HG03439 (cell line): ENCODE results near the gene LAMTOR4.
"Not testable (repeated sequence)": the region's sequence is repeated elsewhere in the genome, so short reads cannot be mapped to it uniquely, and the experiment has no call there.

Experiments
- ATAC-seq: cut with Tn5 transposase; IDR thresholded peaks from one replicate; pipeline ENCODE4 v1.9.1; 2021; ENCODE audit warnings: mild to moderate bottlenecking, moderate library complexity; ENCODE audit not compliant: unreplicated experiment

LAMTOR4 gene

DNA sequence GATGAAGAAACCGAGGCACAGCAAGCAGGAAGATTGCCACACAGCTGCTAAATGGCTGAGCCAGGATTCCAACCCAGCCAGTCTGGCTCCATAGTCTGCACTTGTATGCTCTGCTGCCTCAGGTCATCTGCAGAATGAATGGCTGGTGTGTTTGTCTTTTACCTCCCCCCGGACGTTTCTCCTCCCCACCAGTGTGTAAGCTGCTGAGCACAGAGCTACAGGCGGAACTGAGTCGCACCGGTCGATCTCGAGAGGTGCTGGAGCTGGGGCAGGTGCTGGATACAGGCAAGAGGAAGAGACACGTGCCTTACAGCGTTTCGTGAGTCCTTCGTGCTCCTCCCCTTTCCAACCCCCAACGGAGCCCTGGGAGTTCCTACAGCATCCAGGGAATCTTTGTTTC, 26.7 kb upstream of the LAMTOR4 start:
- no peak for ATAC-seq

DNA sequence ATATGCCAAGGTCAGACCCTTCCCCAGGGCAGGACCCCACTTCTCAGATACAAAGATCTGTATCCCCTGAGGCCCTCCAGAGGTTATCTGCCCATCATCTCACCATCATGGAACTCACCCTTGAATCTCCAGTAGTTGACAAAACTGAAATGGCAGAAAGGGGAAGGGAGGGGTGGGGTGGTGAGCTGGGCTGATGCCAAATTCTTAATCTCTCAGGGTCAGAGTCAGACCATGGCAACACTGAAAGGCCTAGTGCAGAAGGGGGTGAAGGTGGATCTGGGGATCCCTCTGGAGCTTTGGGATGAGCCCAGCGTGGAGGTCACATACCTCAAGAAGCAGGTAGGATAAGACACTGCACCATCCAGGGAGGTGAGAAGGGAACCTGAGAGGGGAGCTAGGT, 26.1 kb upstream of the LAMTOR4 start:
- no peak for ATAC-seq

DNA sequence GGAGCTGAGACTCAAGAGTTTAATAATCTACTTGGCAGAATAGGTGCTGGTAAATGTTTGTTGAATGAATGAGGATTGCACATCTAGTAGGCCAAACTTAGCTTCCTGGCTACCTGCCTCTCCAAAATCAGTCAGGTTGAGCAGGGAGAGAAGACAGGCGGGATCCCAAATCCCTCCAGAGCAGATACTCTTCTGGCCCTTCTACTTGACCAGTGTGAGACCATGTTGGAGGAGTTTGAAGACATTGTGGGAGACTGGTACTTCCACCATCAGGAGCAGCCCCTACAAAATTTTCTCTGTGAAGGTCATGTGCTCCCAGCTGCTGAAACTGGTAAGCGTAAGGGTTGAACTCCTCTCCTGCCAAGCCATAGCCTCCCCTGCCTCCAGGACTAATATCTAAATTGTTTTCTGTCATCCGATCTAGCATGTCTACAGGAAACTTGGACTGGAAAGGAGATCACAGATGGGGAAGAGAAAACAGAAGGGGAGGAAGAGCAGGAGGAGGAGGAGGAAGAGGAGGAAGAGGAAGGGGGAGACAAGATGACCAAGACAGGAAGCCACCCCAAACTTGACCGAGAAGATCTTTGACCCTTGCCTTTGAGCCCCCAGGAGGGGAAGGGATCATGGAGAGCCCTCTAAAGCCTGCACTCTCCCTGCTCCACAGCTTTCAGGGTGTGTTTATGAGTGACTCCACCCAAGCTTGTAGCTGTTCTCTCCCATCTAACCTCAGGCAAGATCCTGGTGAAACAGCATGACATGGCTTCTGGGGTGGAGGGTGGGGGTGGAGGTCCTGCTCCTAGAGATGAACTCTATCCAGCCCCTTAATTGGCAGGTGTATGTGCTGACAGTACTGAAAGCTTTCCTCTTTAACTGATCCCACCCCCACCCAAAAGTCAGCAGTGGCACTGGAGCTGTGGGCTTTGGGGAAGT, 24.2 kb upstream of the LAMTOR4 start:
- ATAC-seq = no peak

DNA sequence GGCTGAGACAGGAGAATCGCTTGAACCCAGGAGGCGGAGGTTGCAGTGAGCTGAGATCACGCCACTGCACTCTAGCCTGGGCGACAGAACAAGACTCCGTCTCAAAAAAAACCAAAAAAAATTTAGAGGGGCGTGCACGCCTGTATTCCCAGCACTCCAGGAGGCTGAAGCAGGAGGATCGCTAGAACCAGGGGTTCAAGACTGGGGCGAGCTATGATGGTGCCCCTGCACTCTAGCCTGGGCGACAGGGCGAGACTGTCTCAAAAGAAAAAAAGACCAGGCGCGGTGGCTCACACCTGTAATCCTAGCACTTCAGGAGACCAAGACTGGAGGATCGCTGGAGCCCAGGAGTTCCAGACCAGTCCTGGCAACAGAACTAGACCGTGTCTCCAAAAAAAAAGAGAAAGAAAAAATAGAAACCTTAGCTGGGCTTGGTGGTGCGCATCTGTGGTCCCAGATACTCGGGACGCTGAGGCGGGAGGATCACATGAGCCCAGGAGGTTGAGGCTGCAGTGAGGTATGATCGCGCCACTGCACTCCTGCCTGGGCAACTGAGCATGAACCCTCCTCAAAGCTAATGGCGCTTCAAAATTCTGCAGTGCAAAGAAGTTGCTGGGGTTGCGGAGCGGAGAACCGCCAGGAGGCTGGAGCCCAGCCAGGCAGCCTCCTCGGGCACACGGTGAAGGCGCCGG, 22.3 kb upstream of the LAMTOR4 start:
- ATAC-seq = peak; percentile 6

DNA sequence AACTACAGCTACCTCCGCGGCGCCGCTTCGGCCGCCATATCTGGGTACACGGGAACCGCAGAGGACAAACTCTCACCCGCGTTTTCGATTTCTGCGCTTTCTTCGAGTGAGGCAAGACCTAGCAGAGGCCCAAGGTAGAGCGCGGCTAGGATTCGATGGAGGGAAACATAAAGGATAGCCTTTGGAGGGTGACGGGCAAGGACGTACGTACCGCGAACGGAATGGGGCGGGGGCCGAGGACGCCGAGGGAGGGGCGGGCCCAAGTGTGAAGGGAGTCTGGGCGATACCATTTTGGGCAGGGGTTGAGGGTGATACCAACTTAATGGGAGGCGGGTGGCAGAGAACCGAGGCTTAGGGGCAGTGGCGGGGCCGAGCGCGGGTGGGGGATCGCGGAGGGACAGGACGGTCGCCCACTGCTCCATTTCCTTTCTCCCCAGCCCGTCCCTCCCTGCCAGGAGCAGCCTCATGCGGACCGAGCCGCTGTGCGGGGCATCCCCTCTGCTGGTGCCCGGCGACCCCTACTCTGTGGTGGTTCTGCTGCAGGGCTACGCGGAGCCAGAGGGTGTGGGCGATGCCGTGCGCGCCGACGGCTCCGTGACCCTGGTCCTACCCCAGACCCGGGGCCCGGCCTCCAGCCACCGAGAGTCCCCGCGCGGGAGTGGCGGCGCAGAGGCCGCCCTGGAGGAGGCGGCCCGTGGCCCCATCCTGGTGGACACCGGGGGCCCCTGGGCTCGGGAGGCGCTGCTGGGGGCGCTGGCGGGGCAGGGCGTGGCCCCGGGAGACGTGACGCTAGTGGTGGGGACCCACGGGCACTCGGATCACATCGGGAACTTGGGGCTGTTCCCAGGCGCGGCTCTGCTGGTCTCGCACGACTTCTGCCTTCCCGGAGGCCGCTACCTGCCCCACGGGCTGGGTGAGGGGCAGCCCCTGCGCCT, 21.5 kb upstream of the LAMTOR4 start, which contains the start of gene MBLAC1:
TSS of gene MBLAC1 (plus strand) at position 37 of the 935 bp plus-strand sequence. CDS start at position 466, 429 bp downstream.
- peak; percentile 67 for ATAC-seq

DNA sequence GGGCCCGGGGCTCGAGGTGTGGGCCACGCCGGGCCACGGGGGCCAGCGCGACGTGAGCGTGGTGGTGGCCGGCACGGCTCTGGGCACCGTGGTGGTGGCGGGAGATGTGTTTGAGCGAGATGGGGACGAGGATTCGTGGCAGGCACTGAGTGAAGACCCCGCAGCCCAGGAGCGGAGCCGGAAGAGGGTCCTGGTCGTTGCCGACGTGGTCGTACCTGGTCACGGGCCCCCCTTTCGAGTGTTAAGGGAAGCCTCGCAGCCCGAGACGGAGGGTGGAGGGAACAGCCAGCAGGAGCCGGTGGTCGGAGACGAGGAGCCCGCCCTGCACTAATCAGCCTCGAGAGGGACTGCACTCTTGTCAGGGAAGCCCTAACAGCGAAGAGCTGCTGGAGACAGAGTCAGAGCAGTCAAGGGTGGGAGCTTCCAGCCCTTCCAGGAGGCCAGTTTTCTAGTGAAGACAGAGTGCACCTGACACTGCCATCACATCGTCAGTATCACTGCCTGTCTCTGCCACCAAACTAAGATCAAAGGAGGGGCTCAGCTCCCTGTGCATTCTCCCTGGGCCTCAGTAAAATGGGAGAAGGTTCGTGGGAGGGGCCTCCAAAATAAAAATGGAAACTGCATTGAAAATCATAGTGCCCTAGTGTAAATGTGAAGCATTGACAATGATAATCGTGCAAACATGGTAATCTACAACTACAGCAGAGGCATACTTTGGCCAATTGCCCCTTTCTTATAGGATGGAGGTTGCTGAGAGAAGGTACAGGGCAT, 20.7 kb upstream of the LAMTOR4 start:
- ATAC-seq = no peak

DNA sequence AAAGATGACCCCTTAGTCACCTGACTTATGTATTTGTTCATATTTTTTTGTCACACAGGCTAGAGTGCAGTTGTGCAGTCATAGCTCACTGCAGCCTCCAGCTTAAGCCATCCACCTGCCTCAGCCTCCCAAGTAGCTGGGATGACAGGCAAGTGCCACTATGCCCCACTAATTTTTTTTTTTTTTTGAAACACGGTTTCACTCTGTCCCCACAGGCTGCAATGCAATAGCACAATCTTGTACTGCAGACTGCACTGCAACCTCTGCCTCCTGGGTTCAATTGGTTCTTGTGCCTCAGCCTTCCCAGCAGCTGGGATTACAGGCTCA, 20.1 kb upstream of the LAMTOR4 start:
- ATAC-seq = no peak

DNA sequence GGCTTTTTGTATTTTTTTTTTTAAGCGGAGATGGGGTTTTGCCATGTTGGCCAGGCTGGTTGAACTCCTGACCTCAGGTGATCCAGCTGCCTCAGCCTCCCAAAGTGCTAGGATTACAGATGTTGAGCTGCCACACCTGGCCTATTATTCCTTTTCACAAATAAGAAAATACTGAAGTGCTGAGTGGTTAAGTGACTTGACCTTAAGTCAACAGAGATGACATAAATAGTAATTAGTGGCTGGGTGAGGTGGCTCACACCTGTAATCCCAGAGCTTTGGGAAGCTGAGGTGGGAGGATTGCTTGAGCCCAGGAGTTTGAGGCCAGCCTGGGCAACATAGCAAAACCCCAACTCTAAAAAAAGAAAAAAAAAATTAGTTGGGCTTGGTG, 18.5 kb upstream of the LAMTOR4 start:
- ATAC-seq = not testable (repeated sequence)

DNA sequence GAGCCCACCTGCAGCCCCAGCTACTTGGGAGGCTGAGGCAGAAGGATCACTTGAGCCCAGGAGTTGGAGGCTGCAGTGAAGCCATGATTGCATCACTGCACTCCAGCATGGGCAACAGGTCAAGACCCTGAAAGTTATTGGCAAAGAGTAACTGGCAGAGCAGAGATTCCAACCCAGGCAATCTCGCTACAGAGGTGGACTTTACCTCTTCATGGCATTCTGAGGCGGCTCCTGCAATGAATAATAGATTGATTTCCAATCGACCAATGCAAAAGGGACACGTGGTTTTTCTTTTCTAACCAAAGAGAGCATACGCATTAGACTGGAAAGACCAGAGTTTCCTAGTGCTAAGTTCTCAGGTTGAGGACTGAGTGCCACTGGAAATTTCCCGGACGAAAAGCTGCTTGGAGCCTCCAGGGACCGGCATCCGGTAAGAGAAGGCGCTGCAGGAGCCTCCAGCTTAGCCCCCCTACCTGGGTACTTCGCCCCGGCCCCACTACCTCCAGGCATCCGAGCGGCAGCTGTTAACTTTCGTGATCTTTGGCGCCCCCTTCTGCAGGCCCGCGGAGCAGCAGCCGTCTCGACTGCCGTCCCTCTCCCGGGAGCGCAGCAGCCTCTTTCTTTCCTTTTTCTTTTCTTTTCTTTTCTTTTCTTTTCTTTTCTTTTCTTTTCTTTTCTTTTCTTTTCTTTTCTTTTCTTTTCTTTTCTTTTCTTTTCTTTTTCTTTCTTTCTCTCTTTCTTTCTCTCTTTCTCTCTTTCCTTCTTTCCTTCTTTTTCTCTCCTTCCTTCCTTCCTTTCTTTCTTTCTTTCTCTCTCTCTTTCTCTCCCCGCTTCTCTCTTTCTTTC, 17.9 kb upstream of the LAMTOR4 start:
- no peak for ATAC-seq

DNA sequence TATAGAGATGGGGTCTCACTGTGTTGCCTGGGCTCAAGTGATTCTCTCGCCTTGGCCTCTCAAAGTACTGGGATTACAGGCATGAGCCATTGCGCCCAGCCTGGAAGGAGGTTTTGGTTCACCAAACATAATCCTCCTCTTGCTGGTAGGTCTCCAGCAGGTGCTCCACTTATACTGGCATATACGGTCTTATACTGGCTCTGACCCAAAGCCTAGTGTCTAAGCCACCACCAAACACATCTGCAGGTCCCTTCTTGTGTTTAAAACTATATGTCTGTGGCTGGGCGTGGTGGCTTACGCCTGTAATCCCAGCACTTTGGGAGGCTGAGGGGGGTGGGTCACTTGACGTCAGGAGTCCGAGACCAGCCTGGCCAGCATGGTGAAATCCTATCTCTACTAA, 16.6 kb upstream of the LAMTOR4 start:
- no peak for ATAC-seq

DNA sequence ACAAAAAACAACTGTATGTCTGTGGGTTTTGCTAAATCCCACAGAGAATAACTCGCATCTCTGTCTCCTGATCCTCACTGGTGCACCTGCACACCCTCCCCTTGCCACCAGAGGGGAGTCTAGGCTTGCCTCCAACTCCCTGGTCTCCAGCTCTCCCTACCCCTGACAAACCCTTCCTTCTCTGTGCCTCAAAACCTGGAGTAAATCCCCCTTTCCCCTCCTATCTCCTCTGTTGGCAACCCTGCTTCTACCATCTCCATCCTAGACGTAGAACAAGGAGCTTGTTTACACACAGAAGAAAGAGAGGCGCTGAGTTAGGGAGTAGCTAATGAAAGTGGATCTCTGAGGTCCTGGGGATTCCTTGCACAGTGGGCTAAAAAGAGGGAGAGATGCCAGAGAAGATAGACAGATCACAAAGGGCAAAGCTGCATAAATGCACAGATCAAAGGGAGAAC, 16.0 kb upstream of the LAMTOR4 start:
- ATAC-seq = peak; percentile 59

DNA sequence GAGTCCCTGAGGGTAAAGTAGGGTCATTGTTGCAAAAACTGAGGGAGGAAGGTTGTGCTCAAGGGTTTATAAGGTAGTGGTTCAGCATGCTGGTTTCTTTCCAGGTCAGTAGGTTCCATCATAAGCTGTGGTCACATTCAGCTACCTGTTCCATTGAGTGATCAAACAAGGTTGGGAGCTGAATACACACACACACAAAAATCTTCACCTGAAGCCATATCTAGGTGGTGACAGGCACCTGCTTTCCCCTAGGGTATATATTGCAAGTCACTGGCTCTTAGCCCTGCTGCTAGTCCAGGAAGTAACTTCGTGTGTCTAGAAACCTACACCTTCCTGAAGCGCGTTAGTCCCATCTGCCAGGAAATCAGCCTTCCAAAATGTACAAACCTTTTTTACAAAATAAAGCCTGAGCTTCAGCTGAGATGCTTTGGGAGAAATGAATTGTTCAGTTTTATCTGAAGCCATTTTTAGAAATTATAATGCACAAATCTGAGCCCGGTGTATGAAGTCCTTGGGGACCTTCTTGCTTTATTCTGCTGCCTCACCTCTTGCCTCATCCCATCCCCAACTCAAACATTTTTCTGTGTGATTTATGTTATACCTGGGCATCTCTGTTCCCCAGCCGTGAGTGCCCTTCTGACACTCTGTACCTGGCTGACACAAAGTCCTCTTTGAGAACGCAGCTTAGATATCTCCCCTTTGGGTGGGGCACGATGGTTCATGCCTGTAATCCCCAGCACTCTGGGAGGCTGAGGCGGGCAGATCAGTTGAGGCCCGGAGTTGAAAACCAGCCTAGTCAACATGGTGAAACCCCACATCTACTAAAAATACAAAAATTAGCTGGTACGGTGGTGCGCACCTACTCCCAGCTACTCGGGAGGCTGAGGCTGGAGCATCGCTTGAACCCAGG, 10.6 kb upstream of the LAMTOR4 start:
- ATAC-seq = no peak

DNA sequence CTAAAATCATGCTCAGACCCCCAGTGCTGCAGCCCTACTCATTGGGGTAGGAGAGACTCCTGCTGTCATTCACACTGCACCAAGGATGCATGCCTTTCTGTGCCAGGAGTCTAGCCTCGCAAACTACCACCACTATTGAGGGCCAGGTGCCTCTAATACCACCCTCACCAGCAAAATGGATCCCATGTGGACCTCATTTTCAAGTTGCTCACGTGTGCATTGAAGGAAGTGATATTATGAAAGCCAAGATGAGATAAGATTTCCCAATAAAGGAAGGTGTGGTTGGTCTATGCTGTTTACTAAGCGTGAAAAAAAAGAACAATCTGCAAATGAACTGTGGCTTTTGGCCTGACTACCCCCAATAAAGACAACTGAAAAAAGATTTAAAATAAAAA, 7.2 kb upstream of the LAMTOR4 start:
- no peak for ATAC-seq

DNA sequence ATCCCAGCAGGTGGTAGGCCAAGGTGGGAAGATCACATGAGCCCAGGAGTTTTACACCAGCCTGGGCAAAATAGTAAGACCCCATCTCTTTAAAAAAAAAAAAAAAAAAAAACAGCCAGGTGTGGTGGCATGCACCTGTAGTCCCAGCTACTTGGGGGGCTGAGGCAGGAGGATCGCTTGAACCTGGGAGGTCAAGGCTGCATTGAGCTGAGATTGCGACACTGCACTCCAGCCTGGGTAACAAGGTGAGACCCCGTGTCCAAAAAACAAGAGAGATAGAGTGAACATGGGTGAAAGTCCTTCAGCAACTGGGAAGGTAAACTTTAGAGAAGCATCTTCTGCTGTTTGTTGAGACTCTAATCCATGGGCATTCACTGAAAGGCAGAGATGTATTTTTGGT, 6.3 kb upstream of the LAMTOR4 start:
- ATAC-seq = no peak

DNA sequence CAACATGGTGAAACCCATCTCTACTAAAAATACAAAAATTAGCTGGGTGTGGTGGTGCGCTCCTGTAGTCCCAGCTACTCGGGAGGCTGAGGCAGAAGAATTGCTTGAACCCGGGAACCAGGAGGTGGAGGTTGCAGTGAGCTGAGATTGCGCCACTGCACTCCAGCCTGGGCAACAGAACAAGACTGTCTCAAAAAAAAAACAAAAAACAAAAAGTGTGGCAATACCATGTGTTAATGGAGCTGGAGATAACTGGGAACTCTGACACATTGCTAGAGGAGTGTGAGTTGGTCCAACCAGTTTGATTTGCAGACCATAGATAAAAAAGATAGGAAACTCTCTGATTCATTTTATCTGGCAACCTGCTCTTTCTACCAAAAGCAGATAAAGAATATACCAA, 2.4 kb upstream of the LAMTOR4 start:
- not testable (repeated sequence) for ATAC-seq

DNA sequence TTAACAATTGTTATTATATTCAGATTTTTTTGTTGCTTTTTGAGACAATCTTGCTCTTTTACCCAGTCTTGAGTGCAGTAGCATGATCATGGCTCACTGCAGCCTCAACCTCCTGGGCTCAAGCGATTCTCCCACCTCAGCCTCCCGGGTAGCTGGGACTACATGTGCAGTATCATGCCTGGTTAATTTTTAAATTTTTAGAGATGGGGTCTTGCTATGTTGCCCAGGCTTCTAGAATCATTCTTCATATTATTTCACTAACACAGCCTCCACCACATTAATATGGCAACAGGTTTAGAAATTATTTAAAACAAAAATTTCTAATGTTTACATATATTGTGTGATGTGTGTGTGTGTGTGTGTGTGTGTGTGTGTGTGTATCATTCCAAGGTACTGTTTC, 1.4 kb upstream of the LAMTOR4 start:
- no peak for ATAC-seq

DNA sequence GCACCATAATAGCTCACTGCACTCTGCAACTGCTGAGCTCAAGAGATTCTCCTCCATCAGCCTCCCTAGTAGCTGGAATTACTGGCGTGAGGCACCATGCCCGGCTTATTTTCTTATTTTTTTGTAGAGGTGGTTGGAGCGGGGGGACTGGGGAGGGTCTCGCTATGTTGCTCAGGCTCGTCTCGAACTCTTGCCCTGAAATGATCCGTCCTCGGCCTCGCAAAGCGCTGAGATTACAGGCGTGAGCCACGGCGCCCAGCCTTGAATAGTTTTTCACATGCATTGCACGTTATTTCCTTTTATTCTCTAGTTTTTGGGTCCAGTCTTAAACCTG, 526 bp upstream of the LAMTOR4 start:
- ATAC-seq = no peak

DNA sequence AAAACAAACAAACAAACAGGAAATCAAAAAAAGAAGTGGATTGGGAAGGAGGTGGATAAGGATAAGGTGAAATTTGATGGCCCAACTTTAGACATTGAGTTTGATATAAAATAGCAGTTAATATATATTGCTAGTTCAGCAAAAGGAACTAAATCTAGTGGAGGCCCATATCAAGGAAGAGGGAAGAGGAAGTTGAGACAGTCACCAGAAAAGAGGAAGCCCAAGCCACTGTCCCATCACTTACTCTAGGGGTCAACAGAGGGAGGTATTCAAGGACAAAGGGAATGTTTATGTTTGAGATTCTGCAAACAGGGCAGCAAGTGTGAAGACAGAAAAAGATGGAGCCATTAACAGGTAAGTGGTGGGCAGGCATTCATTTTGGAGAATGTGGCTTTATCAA, 3.7 kb downstream of the LAMTOR4 start:
- ATAC-seq = no peak
